Common myeloid progenitor, CD34-positive (primary cell): ENCODE measurements around the gene NR2C2.

Experiments
- CTCF ChIA-PET: fragments of 350-600 bp; sonication (Branson Sonifier 250); formaldehyde crosslinking; loops from one replicate; lab custom pipeline; 2021; ENCODE audit warnings: antibody characterized with exemption; lab: Charles Lee
- POLR2A ChIA-PET: fragments of 350-600 bp; sonication (Branson Sonifier 250); formaldehyde crosslinking; loops from one replicate; lab custom pipeline; 2021; ENCODE audit warnings: antibody characterized with exemption; lab: Charles Lee
- DNase-seq, 3 donors: peaks; one replicate each; pipeline versions ENCODE4 v3.0.0 to v3.0.0-alpha.2; 2013
- H3K27ac ChIP-seq, 2 experiments: 1 replicate in 1 of 2; 2 replicates in 1 of 2; pipeline ENCODE4 v1.7.0; 2013; ENCODE audit warnings: inconsistent platforms in 2 of 2, low read length in 2 of 2, mild to moderate bottlenecking in 2 of 2, low read depth in 1 of 2, moderate library complexity in 1 of 2; ENCODE audit not compliant: severe bottlenecking in 2 of 2, insufficient read depth in 1 of 2, poor library complexity in 1 of 2
- H3K27me3 ChIP-seq, 5 experiments: replicated peaks in 2 of 5; 1 replicate in 3 of 5; 2 replicates in 2 of 5; pipeline versions ENCODE4 v1.6.1 to v1.7.0; 2013; ENCODE audit warnings: low read length in 4 of 5, mild to moderate bottlenecking in 2 of 5, moderate library complexity in 2 of 5, inconsistent platforms in 1 of 5; ENCODE audit not compliant: insufficient read depth in 5 of 5, control insufficient read depth in 4 of 5
- H3K36me3 ChIP-seq, 4 experiments: 1 replicate in 2 of 4; 2 replicates in 2 of 4; pipeline versions ENCODE4 v1.6.1 to v1.7.0; 2013; ENCODE audit warnings: low read length in 3 of 4, control low read depth in 1 of 4, mild to moderate bottlenecking in 1 of 4; ENCODE audit not compliant: control insufficient read depth in 4 of 4, insufficient read depth in 4 of 4
- H3K4me1 ChIP-seq, 4 experiments: 1 replicate in 3 of 4; 2 replicates in 1 of 4; pipeline versions ENCODE4 v1.6.1 to v1.7.1; 2013; ENCODE audit warnings: low read length in 3 of 4, mild to moderate bottlenecking in 3 of 4, control low read depth in 1 of 4, inconsistent platforms in 1 of 4, moderate library complexity in 1 of 4; ENCODE audit not compliant: control insufficient read depth in 4 of 4, insufficient read depth in 4 of 4; ENCODE audit errors: control extremely low read depth in 1 of 4
- H3K4me3 ChIP-seq, 7 experiments: 1 replicate in 4 of 7; 2 replicates in 3 of 7; pipeline versions ENCODE4 v1.5.1 to v1.7.0; 2013; ENCODE audit warnings: mild to moderate bottlenecking in 7 of 7, low read length in 6 of 7, moderate library complexity in 6 of 7, inconsistent platforms in 2 of 7, low read depth in 2 of 7, control low read depth in 1 of 7; ENCODE audit not compliant: insufficient read depth in 4 of 7, control insufficient read depth in 1 of 7; ENCODE audit errors: extremely low read depth in 1 of 7
- H3K9me3 ChIP-seq, 5 experiments: 1 replicate in 4 of 5; 2 replicates in 1 of 5; pipeline versions ENCODE4 v1.6.1 to v1.7.1; 2013; ENCODE audit warnings: low read length in 4 of 5, mild to moderate bottlenecking in 2 of 5, inconsistent platforms in 1 of 5, low read depth in 1 of 5, moderate library complexity in 1 of 5; ENCODE audit not compliant: control insufficient read depth in 4 of 5, insufficient read depth in 2 of 5; ENCODE audit errors: control extremely low read depth in 1 of 5
- WGBS: methylation state at CpG from one replicate; pipeline ENCODE4 v1.1.5; 2013; ENCODE audit not compliant: insufficient coverage; 5-methylcytosine and 5-hydroxymethylcytosine counted together

Gene NR2C2

DNA sequence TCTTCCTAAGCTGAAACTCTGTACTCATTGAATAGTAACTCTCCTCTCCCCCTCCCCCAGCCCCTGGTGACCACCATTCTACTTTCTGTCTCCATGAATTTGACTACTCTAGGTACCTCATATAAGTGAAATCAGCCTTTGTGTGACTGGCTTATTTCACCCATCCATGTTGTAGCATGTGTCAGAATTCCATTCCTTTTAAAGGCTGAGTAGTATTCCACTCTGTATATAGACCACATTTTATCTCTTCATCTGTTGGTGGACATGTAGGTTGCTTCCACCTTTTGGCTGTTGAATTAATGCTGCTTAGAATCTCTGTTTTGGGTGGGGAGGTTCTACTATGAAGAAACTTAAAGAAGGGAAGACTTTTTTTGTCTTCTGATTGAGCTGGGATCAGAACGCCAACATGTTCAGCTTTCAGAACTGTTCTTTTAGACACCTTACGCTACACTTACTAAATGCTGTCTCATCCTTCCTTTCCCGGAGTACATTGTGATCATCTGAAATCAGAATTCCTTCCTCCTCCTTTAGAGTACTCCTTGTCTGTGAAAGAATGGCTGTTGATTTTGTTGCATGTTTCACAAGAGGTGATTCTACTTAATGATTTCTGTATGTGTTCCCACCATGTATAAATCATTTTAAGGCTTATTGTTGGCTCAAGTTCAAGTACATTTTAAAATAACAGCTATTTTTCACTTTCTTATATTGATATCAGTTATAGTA, 67.4 kb downstream of the NR2C2 start:
- 100% methylated on average over 2 of the region's 3 CpGs for WGBS
- H3K4me1 ChIP-seq: no peaks in the 10 kb centered on the region
- H3K27ac ChIP-seq: no peak overlapping the region
- no peaks in the 10 kb centered on the region for H3K9me3 ChIP-seq
- peaks cover 36 to 72% (median 50%) of the 10 kb centered on the region in 4 experiments for H3K36me3 ChIP-seq
- DNase-seq: no peak
- CTCF ChIA-PET: interaction anchor here (0.6 to 1.4 kb wide), 4 partner anchors 26 to 105 kb away, joined by 3 read pairs; no protein-coding TSS in a partner anchor
- no peaks in the 10 kb centered on the region for H3K27me3 ChIP-seq
- no peak overlapping the region for H3K4me3 ChIP-seq
- POLR2A ChIA-PET: no interaction called here

DNA sequence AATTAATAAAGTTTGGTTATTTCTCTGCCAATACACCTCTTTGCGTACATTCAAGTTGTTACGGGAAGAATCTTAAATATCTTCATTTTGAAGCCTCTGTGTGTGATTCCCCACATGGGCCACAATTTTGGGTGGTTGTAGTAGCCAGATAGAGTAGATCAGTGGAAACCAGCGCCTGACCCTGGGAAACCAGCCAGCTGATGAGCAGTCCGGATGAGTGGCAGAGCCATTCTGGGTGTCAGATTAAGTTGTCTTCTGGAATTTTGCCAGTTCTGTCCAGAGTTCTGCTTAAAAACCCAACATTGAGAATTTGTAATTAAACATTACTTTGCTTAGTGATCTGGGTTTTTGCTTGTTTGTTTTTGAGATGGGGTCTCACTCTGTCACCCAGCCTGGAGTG, 68.1 kb downstream of the NR2C2 start:
- H3K4me3 ChIP-seq: no peak overlapping the region
- CTCF ChIA-PET: interaction anchor here (0.6 to 1.2 kb wide), 3 partner anchors 26 to 106 kb away, joined by 3 read pairs; no protein-coding TSS in a partner anchor
- H3K9me3 ChIP-seq: no peaks in the 10 kb centered on the region
- H3K27ac ChIP-seq: no peak overlapping the region
- 98% methylated on average over 4 of the region's 4 CpGs for WGBS
- H3K36me3 ChIP-seq: peaks cover 42 to 77% (median 53%) of the 10 kb centered on the region in 4 experiments
- H3K4me1 ChIP-seq: no peaks in the 10 kb centered on the region
- POLR2A ChIA-PET: no interaction called here
- DNase-seq: no peak
- no peaks in the 10 kb centered on the region for H3K27me3 ChIP-seq

DNA sequence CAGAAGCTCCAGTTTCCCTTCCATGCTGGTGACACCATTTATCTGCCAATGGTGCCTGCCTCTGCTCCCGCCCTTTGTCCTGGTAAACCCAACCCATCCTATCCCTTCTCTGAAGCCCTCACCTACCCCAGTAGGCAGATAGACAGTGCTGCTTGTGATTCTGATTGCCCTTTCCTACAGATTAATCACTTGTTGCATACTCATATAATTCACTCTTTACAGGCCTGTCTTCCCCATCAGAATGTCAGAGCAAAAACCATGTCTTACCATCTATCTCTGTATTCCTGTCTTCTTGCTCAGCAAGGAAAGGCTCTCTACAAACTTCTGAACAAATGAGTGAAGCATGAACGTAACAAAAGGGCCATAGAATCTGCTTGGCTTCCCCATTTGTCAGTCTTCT, 69.8 kb downstream of the NR2C2 start:
- H3K36me3 ChIP-seq: peaks cover 46 to 86% (median 62%) of the 10 kb centered on the region in 4 experiments
- WGBS: 100% methylated on average over 2 of the region's 2 CpGs
- no peaks in the 10 kb centered on the region for H3K4me1 ChIP-seq
- H3K27ac ChIP-seq: no peak overlapping the region
- no peaks in the 10 kb centered on the region for H3K9me3 ChIP-seq
- H3K4me3 ChIP-seq: no peak overlapping the region
- POLR2A ChIA-PET: no interaction called here
- DNase-seq: no peak
- CTCF ChIA-PET: no interaction called here
- no peaks in the 10 kb centered on the region for H3K27me3 ChIP-seq

DNA sequence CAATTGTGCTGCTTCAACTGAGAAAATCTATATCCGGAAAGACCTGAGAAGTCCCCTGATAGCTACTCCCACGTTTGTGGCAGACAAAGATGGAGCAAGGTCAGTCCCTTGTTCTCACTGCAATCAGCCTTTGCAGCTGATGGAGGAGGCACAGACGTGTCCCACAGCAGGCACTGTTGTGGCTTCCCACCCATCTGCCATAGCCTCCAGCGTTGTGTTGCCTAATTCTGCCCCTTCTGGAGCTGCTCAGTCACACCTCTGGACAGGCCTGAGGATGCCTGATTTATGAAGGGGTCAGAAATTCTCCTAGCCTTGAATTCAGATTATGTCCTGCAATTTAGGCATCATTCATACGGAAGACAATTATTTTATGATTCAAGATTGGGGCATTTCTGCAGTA, 75.9 kb downstream of the NR2C2 start:
- DNase-seq: no peak
- Histone ChIP-seq H3K4me3 (no peak overlapping the region), H3K36me3 (peaks cover 27 to 88% (median 64%) of the 10 kb centered on the region in 4 experiments), H3K9me3 (no peaks in the 10 kb centered on the region), H3K27me3 (no peaks in the 10 kb centered on the region), H3K27ac (no peak overlapping the region), H3K4me1 (no peaks in the 10 kb centered on the region)
- CTCF ChIA-PET: interaction anchor here (1.7 to 2.1 kb wide), 2 partner anchors 14 to 25 kb away, joined by 5 to 9 read pairs; no protein-coding TSS in a partner anchor
- POLR2A ChIA-PET: no interaction called here
- WGBS: 100% methylated on average over 3 of the region's 5 CpGs

DNA sequence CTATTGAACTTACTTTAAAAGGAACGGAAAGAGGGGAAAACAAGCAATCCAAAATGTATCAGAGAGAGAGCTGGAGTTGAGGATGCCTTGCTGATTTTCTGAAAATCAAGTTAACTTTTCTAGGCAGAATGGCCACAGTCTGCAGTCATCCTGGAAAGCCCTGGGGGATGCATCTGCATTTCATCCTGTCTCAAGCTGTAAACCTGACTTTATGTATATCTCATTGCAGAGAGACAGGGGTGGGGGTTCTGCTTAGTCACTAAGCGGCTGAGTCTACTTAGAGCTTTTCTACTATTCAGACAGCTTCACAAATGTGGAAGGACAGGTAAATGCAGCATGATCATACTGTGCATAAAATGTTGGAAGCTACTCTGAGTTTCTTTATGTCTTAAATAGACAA, 76.3 kb downstream of the NR2C2 start:
- ChIA-PET CTCF (interaction anchor here (1.7 to 2.1 kb wide), 2 partner anchors 13 to 24 kb away, joined by 5 to 9 read pairs; no protein-coding TSS in a partner anchor), POLR2A (no interaction called here)
- Histone ChIP-seq H3K27ac (no peak overlapping the region), H3K9me3 (no peaks in the 10 kb centered on the region), H3K4me1 (no peaks in the 10 kb centered on the region), H3K36me3 (peaks cover 29 to 88% (median 68%) of the 10 kb centered on the region in 4 experiments), H3K4me3 (no peak overlapping the region), H3K27me3 (no peaks in the 10 kb centered on the region)
- no peak for DNase-seq
- 100% methylated on average over 1 of the region's 2 CpGs for WGBS

DNA sequence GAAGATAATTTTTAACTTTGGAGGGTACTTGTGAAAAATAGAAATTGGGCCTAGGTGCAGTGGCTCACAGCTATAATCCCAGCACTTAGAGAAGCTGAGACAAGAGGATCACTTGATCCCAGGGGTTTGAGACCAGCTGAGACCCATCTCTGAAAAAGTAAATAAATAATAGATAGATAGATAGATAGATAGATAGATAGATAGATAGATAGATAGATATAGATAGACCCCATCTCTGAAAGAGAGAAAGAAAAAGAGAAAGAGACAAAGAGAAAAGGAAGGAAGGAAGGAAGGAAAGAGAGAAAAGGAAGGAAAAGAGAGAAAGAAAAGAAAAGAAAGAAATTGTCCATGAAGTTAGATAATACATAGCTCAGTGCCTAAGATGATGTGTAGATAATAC, 82.2 kb downstream of the NR2C2 start:
- Histone ChIP-seq H3K4me1 (no peaks in the 10 kb centered on the region), H3K27ac (no peak overlapping the region), H3K27me3 (no peaks in the 10 kb centered on the region), H3K36me3 (peaks cover 39 to 89% (median 73%) of the 10 kb centered on the region in 4 experiments), H3K4me3 (no peak overlapping the region), H3K9me3 (no peaks in the 10 kb centered on the region)
- POLR2A ChIA-PET: no interaction called here
- CTCF ChIA-PET: interaction anchor here (1.0 kb wide), 1 partner anchor 23 kb away, joined by 3 read pairs; no protein-coding TSS in a partner anchor
- no peak for DNase-seq

DNA sequence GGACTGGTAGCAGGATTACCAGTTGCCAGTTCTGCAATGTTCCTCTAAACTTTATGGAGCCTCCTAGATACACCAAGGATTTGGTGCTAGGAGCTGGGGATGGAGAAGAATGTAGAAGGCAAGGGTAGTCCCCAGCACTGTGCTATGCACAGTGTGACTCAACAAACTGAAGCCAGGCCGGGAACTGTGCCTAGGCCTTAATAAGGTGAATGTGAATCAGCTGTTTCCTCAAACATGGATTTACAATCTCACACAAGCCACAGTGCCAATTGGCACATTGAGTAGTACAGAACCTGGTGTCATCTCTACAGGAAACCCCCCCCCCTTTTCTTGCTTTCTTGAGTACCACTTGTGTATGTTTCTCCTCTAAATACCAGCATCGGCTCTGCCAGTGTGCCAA, 85.3 kb downstream of the NR2C2 start:
- POLR2A ChIA-PET: no interaction called here
- Histone ChIP-seq H3K27ac (no peak overlapping the region), H3K36me3 (peaks cover 29 to 85% (median 68%) of the 10 kb centered on the region in 4 experiments)

More for the DNA sequence above, 85.3 kb downstream of the NR2C2 start:
- no peak for DNase-seq
- Histone ChIP-seq H3K4me3 (no peak overlapping the region), H3K9me3 (no peaks in the 10 kb centered on the region), H3K4me1 (no peaks in the 10 kb centered on the region), H3K27me3 (no peaks in the 10 kb centered on the region)
- CTCF ChIA-PET: interaction anchor here (0.6 to 1.6 kb wide), 2 partner anchors 38 to 106 kb away, joined by 3 to 4 read pairs; no protein-coding TSS in a partner anchor
- 71% methylated on average over 1 of the region's 2 CpGs for WGBS
